ENCODE data around the gene SIMC1.
"Not testable (repeated sequence)": the region's sequence is repeated elsewhere in the genome, so short reads cannot be mapped to it uniquely, and the experiment has no call there.

Gene SIMC1

GRCh38 chr5:176290057-176290840, 52.0 kb downstream of the SIMC1 start:
- not testable (repeated sequence) for DNase-seq (ENCODE audit: low read depth in 2 of 2)

- DNase-seq (ENCODE audit: low read depth in 2 of 2): not testable (repeated sequence)
Observed at GRCh38 chr5:176305356-176305755, 67.1 kb downstream of the SIMC1 start.

- DNase-seq (ENCODE audit: low read depth in 2 of 2): no peak
Observed at GRCh38 chr5:176317534-176318374, 79.5 kb downstream of the SIMC1 start.

GRCh38 chr5:176319827-176320554, 81.8 kb downstream of the SIMC1 start:
- no peak for DNase-seq (ENCODE audit: low read depth in 2 of 2)

GRCh38 chr5:176320577-176320976, 82.4 kb downstream of the SIMC1 start:
- DNase-seq (ENCODE audit: low read depth in 2 of 2): no peak

GRCh38 chr5:176334031-176334770, 96.0 kb downstream of the SIMC1 start:
- DNase-seq (ENCODE audit: low read depth in 2 of 2): no peak

GRCh38 chr5:176337913-176338312, 99.7 kb downstream of the SIMC1 start:
- DNase-seq (ENCODE audit: low read depth in 2 of 2): no peak

GRCh38 chr5:176339304-176339703, 101.1 kb downstream of the SIMC1 start:
- DNase-seq (ENCODE audit: low read depth in 2 of 2): no peak

- DNase-seq (ENCODE audit: low read depth in 2 of 2): no peak
Observed at GRCh38 chr5:176341325-176342157, 103.3 kb downstream of the SIMC1 start.

- no peak for DNase-seq (ENCODE audit: low read depth in 2 of 2)
Observed at GRCh38 chr5:176342158-176342483, 103.9 kb downstream of the SIMC1 start.

- DNase-seq (ENCODE audit: low read depth in 2 of 2): no peak
Observed at GRCh38 chr5:176342766-176343458, 104.7 kb downstream of the SIMC1 start.

- DNase-seq (ENCODE audit: low read depth in 2 of 2): no peak
Observed at GRCh38 chr5:176350416-176350815, 112.2 kb downstream of the SIMC1 start.

- DNase-seq (ENCODE audit: low read depth in 2 of 2): no peak
Observed at GRCh38 chr5:176352116-176352878, 114.1 kb downstream of the SIMC1 start.

- DNase-seq (ENCODE audit: low read depth in 2 of 2): no peak
Observed at GRCh38 chr5:176353533-176353932, 115.3 kb downstream of the SIMC1 start.

- no peak for DNase-seq (ENCODE audit: low read depth in 2 of 2)
Observed at GRCh38 chr5:176355400-176356178, 117.4 kb downstream of the SIMC1 start.

GRCh38 chr5:176356179-176356566, 117.9 kb downstream of the SIMC1 start:
- no peak for DNase-seq (ENCODE audit: low read depth in 2 of 2)

GRCh38 chr5:176359658-176360057, 121.4 kb downstream of the SIMC1 start:
- no peak for DNase-seq (ENCODE audit: low read depth in 2 of 2)

GRCh38 chr5:176360894-176361436, 122.7 kb downstream of the SIMC1 start:
- DNase-seq (ENCODE audit: low read depth in 2 of 2): no peak

All from stimulated activated CD4-positive, alpha-beta T cell treated with anti-CD3 and anti-CD28 coated beads, Interleukin-12 subunit alpha, Interleukin-12 subunit beta, amount 100 ng/mL, for 24 hours (primary cell).